ENCODE results near the gene TANC1.
A peak's percentile ranks its signal among the peaks of the same experiment; 100 is the strongest.

Gene TANC1

DNA sequence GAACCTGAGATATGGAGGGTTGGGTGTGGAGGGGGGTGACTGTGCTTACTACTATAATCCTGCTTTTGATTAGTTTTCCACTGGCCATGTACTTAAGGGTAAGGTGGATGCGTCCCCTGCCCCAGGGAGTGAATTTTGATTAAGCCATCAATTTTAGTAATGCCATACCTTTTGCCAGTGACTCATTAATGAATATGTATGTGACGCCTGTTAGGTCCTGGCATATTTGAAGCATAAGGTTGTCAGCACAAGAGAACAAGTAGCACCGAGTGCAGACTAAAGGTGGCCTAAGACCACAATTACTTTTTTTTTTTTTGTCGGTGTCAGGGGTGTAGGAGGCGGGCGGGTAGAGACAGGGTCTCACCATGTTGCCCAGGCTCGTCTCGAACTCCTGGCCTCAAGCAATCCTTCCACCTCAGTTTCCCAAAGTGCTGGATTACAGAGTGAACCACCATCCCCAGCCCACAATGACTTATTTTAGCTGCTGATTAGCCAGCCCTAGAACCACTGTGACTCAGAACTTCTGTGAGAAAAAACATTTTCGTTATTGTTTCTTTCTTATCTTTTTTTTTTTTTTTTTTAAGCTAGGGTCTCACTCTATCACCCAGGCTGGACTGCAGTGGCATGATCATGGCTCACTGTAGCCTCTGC, 7.0 kb downstream of the TANC1 start:
- H3K4me3 Mint-ChIP-seq: no peak overlapping the region
- H3K9me3 Mint-ChIP-seq: peaks cover 5% of the 10 kb centered on the region
- peaks cover 51% of the 10 kb centered on the region for H3K36me3 Mint-ChIP-seq (ENCODE audit: low read depth)
- peaks cover 3% of the 10 kb centered on the region for H3K27me3 Mint-ChIP-seq (ENCODE audit: low read depth, poor library complexity)
- peaks cover 61% of the 10 kb centered on the region for H3K4me1 Mint-ChIP-seq
- TF ChIP-seq, protein P1, sequence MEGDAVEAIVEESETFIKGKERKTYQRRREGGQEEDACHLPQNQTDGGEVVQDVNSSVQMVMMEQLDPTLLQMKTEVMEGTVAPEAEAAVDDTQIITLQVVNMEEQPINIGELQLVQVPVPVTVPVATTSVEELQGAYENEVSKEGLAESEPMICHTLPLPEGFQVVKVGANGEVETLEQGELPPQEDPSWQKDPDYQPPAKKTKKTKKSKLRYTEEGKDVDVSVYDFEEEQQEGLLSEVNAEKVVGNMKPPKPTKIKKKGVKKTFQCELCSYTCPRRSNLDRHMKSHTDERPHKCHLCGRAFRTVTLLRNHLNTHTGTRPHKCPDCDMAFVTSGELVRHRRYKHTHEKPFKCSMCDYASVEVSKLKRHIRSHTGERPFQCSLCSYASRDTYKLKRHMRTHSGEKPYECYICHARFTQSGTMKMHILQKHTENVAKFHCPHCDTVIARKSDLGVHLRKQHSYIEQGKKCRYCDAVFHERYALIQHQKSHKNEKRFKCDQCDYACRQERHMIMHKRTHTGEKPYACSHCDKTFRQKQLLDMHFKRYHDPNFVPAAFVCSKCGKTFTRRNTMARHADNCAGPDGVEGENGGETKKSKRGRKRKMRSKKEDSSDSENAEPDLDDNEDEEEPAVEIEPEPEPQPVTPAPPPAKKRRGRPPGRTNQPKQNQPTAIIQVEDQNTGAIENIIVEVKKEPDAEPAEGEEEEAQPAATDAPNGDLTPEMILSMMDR (IDR thresholded peaks at IDR 0.05): no peak
- DNase-seq: no peak
- H3K27ac Mint-ChIP-seq: no peak overlapping the region

DNA sequence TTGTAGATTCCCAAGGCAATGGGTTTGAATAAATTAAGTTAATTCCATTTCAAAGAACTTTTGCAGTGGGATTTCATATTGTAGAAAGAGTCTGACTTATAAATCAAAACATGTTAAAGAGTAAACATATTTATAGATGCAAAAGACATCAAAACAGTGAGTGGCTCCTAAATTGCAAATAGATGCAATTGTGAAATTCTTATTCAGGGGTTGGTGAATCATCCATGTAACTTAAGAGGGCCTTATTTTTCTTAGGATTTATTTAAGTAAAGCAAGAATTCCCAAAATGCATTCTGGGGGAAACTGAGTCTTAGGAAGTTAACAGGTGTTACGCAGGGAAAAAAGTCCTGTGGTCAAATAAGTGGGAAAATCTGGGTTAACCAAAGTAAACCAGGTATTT, 11.3 kb downstream of the TANC1 start:
- peaks cover 60% of the 10 kb centered on the region for H3K36me3 Mint-ChIP-seq (ENCODE audit: low read depth)
- H3K27ac Mint-ChIP-seq: no peak overlapping the region
- peaks cover 48% of the 10 kb centered on the region for H3K4me1 Mint-ChIP-seq
- no peaks in the 10 kb centered on the region for H3K27me3 Mint-ChIP-seq (ENCODE audit: low read depth, poor library complexity)
- TF ChIP-seq, protein P1 (IDR thresholded peaks at IDR 0.05): no peak
- H3K4me3 Mint-ChIP-seq: no peak overlapping the region
- no peak for DNase-seq
- H3K9me3 Mint-ChIP-seq: peaks cover 5% of the 10 kb centered on the region

DNA sequence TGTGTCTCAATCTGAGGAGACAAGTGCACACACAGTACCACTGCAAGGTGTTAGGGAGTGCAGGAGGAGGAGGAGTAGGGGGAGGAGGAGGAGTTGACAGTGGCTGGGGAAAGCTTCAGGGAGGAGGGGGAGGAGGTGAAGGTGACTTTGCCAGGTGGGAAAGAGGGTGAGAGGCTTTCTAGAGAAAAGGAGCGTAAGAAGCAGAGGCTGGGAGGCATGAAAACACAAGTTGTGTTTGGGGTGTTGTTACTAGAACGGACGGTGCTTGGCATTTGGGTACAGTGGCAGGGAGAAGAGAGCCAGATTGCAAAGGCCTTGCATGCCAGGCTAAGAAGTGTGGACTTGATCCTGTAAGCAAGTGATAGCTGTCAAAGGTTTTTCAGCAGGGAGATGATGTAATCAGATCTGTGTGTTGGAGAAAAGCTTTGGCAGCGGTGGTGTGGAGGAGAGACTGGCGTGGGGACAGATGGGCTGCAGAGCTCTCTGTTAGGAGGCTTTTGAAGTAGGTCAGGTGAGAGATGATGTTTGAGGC, 16.2 kb downstream of the TANC1 start:
- Mint-ChIP-seq H3K27ac (peak overlapping the region; percentile 81), H3K27me3 (ENCODE audit: low read depth, poor library complexity) (no peaks in the 10 kb centered on the region), H3K4me1 (peaks cover 61% of the 10 kb centered on the region), H3K36me3 (ENCODE audit: low read depth) (peaks cover 44% of the 10 kb centered on the region), H3K4me3 (no peak overlapping the region), H3K9me3 (peaks cover 3% of the 10 kb centered on the region)
- TF ChIP-seq, protein P1 (IDR thresholded peaks at IDR 0.05): no peak
- DNase-seq: no peak

DNA sequence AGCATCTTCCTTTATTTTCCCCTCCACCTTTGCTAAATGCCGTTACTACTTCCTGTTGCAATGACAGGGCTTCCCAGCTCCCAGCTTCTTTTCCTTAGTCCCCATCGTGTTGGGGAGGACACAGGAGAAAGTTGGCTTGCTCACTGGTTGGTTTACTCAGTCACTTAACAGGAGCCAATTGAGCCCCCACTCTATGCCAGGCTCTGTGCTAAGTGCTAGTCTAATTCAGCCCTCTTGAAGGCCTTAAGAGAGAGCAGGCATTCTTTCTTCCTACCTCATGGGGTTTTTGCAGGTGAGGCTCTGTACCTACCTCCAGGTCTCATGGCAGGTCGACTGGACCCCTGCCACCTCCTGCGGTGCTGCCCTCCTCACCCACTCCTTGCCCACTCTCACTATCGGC, 20.1 kb downstream of the TANC1 start:
- H3K4me3 Mint-ChIP-seq: no peak overlapping the region
- no peak for DNase-seq
- TF ChIP-seq, protein P1 (IDR thresholded peaks at IDR 0.05): no peak
- peaks cover 52% of the 10 kb centered on the region for H3K36me3 Mint-ChIP-seq (ENCODE audit: low read depth)
- peaks cover 13% of the 10 kb centered on the region for H3K9me3 Mint-ChIP-seq
- H3K27ac Mint-ChIP-seq: peak overlapping the region; percentile 96
- H3K4me1 Mint-ChIP-seq: peaks cover 80% of the 10 kb centered on the region
- H3K27me3 Mint-ChIP-seq (ENCODE audit: low read depth, poor library complexity): no peaks in the 10 kb centered on the region

DNA sequence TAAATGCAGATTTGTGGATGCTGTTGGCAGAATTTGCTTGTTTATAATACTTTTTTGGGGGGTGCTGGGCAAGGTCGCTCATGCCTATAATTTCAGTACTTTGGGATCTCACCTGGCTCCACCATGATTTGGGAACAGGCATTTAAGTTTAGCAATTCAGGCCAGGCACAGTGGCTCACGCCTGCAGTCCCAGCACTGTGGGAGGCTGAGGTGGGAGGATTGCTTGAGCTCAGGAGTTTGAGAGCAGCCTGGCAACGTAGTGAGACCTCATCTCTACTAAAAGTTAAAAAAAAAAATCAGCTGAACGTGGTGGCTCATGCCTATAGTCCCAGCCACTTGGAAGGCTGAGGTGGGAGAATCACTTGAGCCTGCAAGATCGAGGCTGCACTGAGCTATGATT, 20.7 kb downstream of the TANC1 start:
- Mint-ChIP-seq H3K4me3 (no peak overlapping the region), H3K4me1 (peaks cover 74% of the 10 kb centered on the region), H3K27me3 (ENCODE audit: low read depth, poor library complexity) (no peaks in the 10 kb centered on the region), H3K36me3 (ENCODE audit: low read depth) (peaks cover 56% of the 10 kb centered on the region), H3K27ac (peak overlapping the region; percentile 96), H3K9me3 (peaks cover 13% of the 10 kb centered on the region)
- TF ChIP-seq, protein P1 (IDR thresholded peaks at IDR 0.05): no peak
- DNase-seq: no peak
